ENCODE results near the gene LRRC63.
"Not testable (repeated sequence)": the region's sequence is repeated elsewhere in the genome, so short reads cannot be mapped to it uniquely, and the experiment has no call there.

DNA sequence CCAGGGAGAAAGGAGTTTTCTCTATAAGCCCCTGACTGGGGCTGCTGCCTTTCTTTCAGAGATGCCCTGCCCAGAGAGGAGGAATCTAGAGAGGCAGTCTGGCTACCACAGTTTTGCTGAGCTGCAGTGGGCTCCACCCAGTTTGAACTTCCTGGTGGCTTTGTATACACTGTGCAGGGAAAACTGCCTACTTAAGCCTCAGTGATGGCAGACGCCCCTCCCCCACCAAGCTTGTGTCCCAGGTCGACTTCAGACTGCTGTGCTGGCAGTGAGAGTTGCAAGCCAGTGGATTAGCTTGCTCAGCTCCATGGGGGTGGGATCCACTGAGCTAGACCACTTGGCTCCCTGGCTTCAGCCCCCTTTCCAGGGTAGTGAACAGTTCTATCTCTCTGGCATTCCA lies 8.5 kb downstream of the LRRC63 start:
- not testable (repeated sequence) for TF ChIP-seq BHLHE40 (IDR thresholded peaks at IDR 0.05; ENCODE audit: borderline replicate concordance); SP1 (IDR thresholded peaks at IDR 0.05); L3MBTL2 (conservative IDR thresholded peaks at IDR 0.05); PKNOX1 (IDR thresholded peaks at IDR 0.05); TARDBP (IDR thresholded peaks at IDR 0.05)
